ENCODE results near the gene SMG6.

- TF ChIP-seq CTCF (IDR thresholded peaks at IDR 0.05; ENCODE audit: insufficient read depth, low read length, poor library complexity, severe bottlenecking) (no peak), EZH2phosphoT487 (conservative IDR thresholded peaks at IDR 0.05; ENCODE audit: low read length) (no peak)
Observed at GRCh38 chr17:2033153-2033552, 270.4 kb downstream of the SMG6 start.
